ENCODE measurements around the gene CYBC1.

Gene CYBC1

DNA sequence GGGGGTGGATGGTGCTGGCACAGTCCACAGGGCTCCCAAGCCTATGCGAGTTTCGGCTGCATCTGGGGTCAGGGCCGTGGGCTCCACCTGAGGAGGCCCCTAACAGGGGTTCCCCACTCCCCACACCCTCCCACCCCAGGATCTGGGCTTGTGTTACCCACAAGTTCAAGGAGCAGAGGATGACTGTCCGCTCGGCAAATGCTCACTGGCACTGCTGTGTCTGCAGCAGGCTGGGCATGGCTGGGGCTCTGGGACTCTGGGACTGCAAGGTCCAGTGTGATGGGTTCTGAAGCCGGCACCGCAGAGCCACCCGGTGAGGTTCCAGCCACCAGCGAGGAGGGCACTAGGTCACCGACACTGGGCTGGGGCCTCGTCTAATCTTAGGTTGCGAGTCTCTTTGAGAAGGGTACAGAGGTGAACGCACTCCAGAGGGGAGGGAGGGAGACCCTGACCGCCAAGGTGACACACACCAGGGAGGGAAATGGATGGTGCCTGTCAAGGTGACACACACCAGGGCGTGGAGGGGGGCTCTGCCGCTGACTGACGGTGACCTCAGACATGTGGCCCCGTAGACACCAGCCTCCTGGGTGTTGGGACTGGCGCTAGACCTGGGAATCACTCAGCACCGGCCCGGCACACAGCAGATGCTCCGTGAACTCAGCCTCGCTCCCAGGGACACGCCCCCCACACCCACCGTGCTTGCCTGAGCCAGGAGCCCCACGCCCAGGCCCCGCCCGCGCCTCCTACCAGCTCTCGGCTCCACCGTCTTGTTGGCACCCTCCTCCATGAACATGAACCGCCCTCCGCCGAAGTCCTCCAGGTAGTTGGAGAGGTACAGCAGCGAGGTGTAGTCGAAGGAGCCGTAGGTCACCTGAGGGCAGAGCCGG, 52.9 kb downstream of the CYBC1 start:
- Histone ChIP-seq H3K4me1 (ENCODE audit: control insufficient read depth, insufficient read depth, low read length) (no peaks in the 10 kb centered on the region), H3K9ac (ENCODE audit: low read depth, low read length) (no peak overlapping the region), H3K4me3 (ENCODE audit: low read depth, low read length) (no peak overlapping the region), H3K36me3 (ENCODE audit: control insufficient read depth, insufficient read depth, low read length) (peaks cover 10% of the 10 kb centered on the region), H3K27me3 (ENCODE audit: control insufficient read depth, insufficient read depth, low read length) (no peaks in the 10 kb centered on the region), H3K9me3 (ENCODE audit: control insufficient read depth, insufficient read depth, low read length) (no peaks in the 10 kb centered on the region)

DNA sequence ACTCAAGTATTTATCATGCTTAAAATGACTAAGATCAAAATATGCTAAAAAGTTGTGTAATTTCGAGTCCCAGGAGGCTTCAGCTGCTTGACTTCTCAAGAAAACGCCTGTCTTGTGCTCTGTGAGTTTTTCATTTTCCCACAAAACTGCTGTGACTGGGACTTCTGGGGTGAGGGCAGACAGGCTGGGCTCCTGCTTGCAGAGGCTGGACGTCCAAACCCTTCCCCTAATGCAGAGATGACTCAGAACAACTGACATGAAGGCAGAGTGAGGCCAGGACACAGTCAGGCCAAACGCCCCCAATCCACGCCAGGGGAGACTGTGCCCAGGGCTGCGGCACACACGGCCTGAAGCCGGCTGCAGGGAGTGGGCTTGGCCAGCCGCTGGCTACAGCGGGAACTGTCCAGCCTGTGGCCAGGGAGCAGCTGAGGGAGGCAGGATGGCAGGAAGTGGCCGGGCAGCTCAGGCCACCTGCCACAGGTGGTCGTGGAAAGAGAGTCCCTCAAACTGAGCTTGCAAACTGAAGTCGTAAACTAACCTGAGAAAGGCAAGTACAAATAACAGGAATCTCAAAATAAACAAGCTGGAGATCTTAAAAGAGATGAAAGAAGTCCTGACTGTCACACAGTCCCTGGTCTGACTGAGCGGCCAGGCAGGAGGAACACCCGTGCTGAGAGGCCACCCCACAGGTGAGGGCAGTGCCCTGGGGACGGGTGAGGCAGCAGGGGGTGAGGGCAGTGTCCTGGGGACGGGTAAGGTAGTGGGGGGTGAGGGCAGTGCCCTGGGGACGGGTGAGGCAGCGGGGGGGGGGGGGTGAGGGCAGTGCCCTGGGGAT, 53.7 kb downstream of the CYBC1 start:
- H3K9ac ChIP-seq (ENCODE audit: low read depth, low read length): no peak overlapping the region
- no peaks in the 10 kb centered on the region for H3K4me1 ChIP-seq (ENCODE audit: control insufficient read depth, insufficient read depth, low read length)
- H3K36me3 ChIP-seq (ENCODE audit: control insufficient read depth, insufficient read depth, low read length): peaks cover 10% of the 10 kb centered on the region
- no peaks in the 10 kb centered on the region for H3K27me3 ChIP-seq (ENCODE audit: control insufficient read depth, insufficient read depth, low read length)
- no peaks in the 10 kb centered on the region for H3K9me3 ChIP-seq (ENCODE audit: control insufficient read depth, insufficient read depth, low read length)
- H3K4me3 ChIP-seq (ENCODE audit: low read depth, low read length): no peak overlapping the region

DNA sequence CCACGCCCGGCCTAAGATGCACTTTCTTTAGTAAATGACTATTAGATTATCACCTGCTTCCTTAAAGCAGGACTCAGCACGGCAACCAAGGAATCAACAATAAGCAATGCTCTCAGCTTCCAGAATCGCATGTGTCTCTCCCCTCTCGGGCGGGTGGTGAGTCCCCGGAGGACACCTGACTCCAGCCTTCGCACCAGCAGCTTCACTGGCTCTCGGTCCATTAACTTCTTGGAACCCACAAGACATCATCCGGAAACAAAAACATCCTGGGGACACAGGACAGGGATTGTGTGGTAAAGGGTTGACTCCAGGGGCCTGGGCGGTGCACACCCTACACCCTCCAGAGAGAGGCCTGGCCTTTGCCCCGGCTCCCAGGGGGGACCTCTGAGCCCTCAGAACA, 56.3 kb downstream of the CYBC1 start:
- no peaks in the 10 kb centered on the region for H3K27me3 ChIP-seq (ENCODE audit: control insufficient read depth, insufficient read depth, low read length)
- peaks cover 16% of the 10 kb centered on the region for H3K36me3 ChIP-seq (ENCODE audit: control insufficient read depth, insufficient read depth, low read length)
- no peak overlapping the region for H3K9ac ChIP-seq (ENCODE audit: low read depth, low read length)
- no peaks in the 10 kb centered on the region for H3K9me3 ChIP-seq (ENCODE audit: control insufficient read depth, insufficient read depth, low read length)
- no peak overlapping the region for H3K4me3 ChIP-seq (ENCODE audit: low read depth, low read length)
- no peaks in the 10 kb centered on the region for H3K4me1 ChIP-seq (ENCODE audit: control insufficient read depth, insufficient read depth, low read length)

DNA sequence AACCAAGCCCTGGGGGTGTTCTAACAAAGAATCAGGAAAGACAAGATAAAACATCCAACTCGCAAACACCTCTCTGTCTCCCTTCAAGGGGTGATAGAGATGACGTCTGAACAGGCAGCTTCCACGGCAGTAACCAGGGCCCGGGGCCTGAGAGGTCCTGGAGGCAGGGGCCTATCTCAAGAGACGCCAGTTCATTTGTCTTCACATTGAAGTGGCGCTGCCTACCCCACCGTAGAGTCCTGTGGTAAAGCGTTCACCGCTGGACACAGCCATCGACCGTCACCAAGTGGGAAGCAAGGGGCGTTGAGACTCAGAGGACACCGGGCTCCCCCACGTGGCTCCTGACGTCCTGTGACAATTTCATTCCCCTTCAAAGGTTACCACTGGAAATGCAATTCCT, 57.6 kb downstream of the CYBC1 start:
- no peaks in the 10 kb centered on the region for H3K27me3 ChIP-seq (ENCODE audit: control insufficient read depth, insufficient read depth, low read length)
- H3K9ac ChIP-seq (ENCODE audit: low read depth, low read length): no peak overlapping the region
- no peaks in the 10 kb centered on the region for H3K9me3 ChIP-seq (ENCODE audit: control insufficient read depth, insufficient read depth, low read length)
- no peak overlapping the region for H3K4me3 ChIP-seq (ENCODE audit: low read depth, low read length)
- peaks cover 16% of the 10 kb centered on the region for H3K36me3 ChIP-seq (ENCODE audit: control insufficient read depth, insufficient read depth, low read length)
- no peaks in the 10 kb centered on the region for H3K4me1 ChIP-seq (ENCODE audit: control insufficient read depth, insufficient read depth, low read length)
